Stimulated activated CD8-positive, alpha-beta memory T cell treated with anti-CD3 and anti-CD28 coated beads, Interleukin-7, amount 100 ng/mL, for 48 hours (primary cell): ENCODE measurements around the gene MYO5A.
"Not testable (repeated sequence)": the region's sequence is repeated elsewhere in the genome, so short reads cannot be mapped to it uniquely, and the experiment has no call there.

ENCODE experiments used
- DNase-seq, 2 donors: peaks; one replicate each; pipeline ENCODE4 v3.0.0-alpha.2; 2020; ENCODE audit warnings: low read depth in 1 of 2; ENCODE audit errors: extremely low read depth in 1 of 2

Gene MYO5A

GRCh38 chr15:52466134-52466701, 62.5 kb downstream of the MYO5A start:
- DNase-seq, result peak; percentile 49 to 68

GRCh38 chr15:52464478-52464877, 64.2 kb downstream of the MYO5A start:
- DNase-seq, result peak in 1 of 2 donors; percentile 7

GRCh38 chr15:52464040-52464439, 64.6 kb downstream of the MYO5A start:
- DNase-seq, result no peak

- DNase-seq, result no peak
Observed at GRCh38 chr15:52463638-52464037, 65.0 kb downstream of the MYO5A start.

GRCh38 chr15:52462806-52463360, 65.8 kb downstream of the MYO5A start:
- DNase-seq, result no peak

GRCh38 chr15:52459701-52460100, 69.0 kb downstream of the MYO5A start:
- not testable (repeated sequence) for DNase-seq

- not testable (repeated sequence) for DNase-seq
Observed at GRCh38 chr15:52459265-52459664, 69.4 kb downstream of the MYO5A start.

- DNase-seq, result no peak
Observed at GRCh38 chr15:52448011-52448890, 80.4 kb downstream of the MYO5A start.

GRCh38 chr15:52445954-52446353, 82.7 kb downstream of the MYO5A start:
- no peak for DNase-seq

GRCh38 chr15:52445553-52445952, 83.1 kb downstream of the MYO5A start:
- no peak for DNase-seq

- not testable (repeated sequence) for DNase-seq
Observed at GRCh38 chr15:52443205-52443604, 85.5 kb downstream of the MYO5A start.

- DNase-seq, result no peak
Observed at GRCh38 chr15:52441841-52442240, 86.8 kb downstream of the MYO5A start.

GRCh38 chr15:52440946-52441345, 87.7 kb downstream of the MYO5A start:
- DNase-seq, result no peak

- DNase-seq, result peak in 1 of 2 donors; percentile 31
Observed at GRCh38 chr15:52440414-52440813, 88.3 kb downstream of the MYO5A start.

GRCh38 chr15:52439470-52439869, 89.2 kb downstream of the MYO5A start:
- no peak for DNase-seq

- DNase-seq, result not testable (repeated sequence)
Observed at GRCh38 chr15:52439042-52439441, 89.6 kb downstream of the MYO5A start.

GRCh38 chr15:52438047-52438446, 90.6 kb downstream of the MYO5A start:
- no peak for DNase-seq

- no peak for DNase-seq
Observed at GRCh38 chr15:52437646-52438045, 91.0 kb downstream of the MYO5A start.

GRCh38 chr15:52436981-52437380, 91.7 kb downstream of the MYO5A start:
- DNase-seq, result no peak

GRCh38 chr15:52434885-52435284, 93.8 kb downstream of the MYO5A start:
- DNase-seq, result no peak

GRCh38 chr15:52428297-52428696, 100.4 kb downstream of the MYO5A start:
- no peak for DNase-seq

GRCh38 chr15:52427804-52428203, 100.9 kb downstream of the MYO5A start:
- DNase-seq, result peak in 1 of 2 donors; percentile 13
